Measurements from ENCODE around the gene IGHMBP2.

IGHMBP2 gene

DNA sequence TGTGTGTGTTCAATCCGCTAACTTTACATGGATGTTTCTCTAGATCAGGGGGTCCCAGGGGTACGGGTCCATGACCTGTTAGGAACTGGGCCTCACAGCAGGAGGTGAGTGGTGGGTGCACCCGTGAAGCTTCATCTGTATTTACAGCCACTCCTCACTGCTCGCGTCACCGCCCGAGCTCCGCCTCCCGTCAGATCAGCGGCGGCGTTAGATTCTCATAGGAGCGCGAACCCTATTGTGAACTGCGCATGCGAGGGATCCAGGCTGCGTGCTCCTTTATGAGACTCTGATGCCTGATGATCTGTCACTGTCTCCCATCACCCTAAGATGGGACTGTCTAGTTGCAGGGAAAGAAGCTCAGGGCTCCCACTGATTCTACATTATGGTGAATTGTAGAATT lies 45.2 kb downstream of the IGHMBP2 start:
- no peaks in the 10 kb centered on the region for H3F3A ChIP-seq (ENCODE audit: control insufficient read depth, insufficient read depth)
- no peaks in the 10 kb centered on the region for H3K9me2 ChIP-seq (replicated peaks; ENCODE audit: control insufficient read depth, low read length)
- TF ChIP-seq, protein P1, sequence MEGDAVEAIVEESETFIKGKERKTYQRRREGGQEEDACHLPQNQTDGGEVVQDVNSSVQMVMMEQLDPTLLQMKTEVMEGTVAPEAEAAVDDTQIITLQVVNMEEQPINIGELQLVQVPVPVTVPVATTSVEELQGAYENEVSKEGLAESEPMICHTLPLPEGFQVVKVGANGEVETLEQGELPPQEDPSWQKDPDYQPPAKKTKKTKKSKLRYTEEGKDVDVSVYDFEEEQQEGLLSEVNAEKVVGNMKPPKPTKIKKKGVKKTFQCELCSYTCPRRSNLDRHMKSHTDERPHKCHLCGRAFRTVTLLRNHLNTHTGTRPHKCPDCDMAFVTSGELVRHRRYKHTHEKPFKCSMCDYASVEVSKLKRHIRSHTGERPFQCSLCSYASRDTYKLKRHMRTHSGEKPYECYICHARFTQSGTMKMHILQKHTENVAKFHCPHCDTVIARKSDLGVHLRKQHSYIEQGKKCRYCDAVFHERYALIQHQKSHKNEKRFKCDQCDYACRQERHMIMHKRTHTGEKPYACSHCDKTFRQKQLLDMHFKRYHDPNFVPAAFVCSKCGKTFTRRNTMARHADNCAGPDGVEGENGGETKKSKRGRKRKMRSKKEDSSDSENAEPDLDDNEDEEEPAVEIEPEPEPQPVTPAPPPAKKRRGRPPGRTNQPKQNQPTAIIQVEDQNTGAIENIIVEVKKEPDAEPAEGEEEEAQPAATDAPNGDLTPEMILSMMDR (IDR thresholded peaks at IDR 0.05; ENCODE audit: low read depth, low read length, poor library complexity, severe bottlenecking): no peak
- no peak for TF ChIP-seq EZH2phosphoT487 (IDR thresholded peaks at IDR 0.05; ENCODE audit: borderline replicate concordance, low read length)
- no peak overlapping the region for H3K4me3 ChIP-seq (ENCODE audit: low read length)
- H3K4me2 ChIP-seq (ENCODE audit: low read length): no peak overlapping the region
- H3K4me1 ChIP-seq (ENCODE audit: control insufficient read depth, low read length): no peaks in the 10 kb centered on the region
- no peaks in the 10 kb centered on the region for H4K20me1 ChIP-seq (ENCODE audit: control insufficient read depth, insufficient read depth, low read depth, low read length)
- H3K27me3 ChIP-seq (ENCODE audit: control insufficient read depth, low read length): no peaks in the 10 kb centered on the region
- no peaks in the 10 kb centered on the region for H3K79me2 ChIP-seq (ENCODE audit: control insufficient read depth, low read length)
- no peaks in the 10 kb centered on the region for H3K36me3 ChIP-seq (ENCODE audit: control insufficient read depth, low read length)
- H3K27ac ChIP-seq (ENCODE audit: low read depth, low read length): no peak overlapping the region
- H3K9me3 ChIP-seq (ENCODE audit: control insufficient read depth, insufficient read depth, low read length): no peaks in the 10 kb centered on the region

DNA sequence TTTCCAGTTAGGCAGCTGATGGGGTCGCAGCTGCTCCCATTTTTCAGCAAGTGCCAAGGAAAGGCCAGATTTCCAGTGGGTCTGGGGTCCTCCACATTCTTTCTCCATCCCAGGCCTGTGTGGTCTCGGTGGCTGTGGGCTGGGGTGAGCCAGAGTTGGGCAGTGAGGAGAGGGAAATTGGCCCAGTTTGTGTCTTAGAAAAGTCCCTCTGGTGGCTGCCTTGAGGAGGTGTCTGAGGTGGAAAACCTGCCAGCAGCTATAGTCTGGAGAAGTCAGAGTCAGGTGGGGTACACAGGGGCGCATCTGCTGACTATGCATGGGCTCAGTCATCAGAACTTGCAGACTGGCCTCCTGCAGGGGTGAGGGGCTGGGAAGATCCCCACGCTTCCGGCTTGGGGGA lies 46.6 kb downstream of the IGHMBP2 start:
- Histone ChIP-seq H3K27me3 (ENCODE audit: control insufficient read depth, low read length) (no peaks in the 10 kb centered on the region), H3K27ac (ENCODE audit: low read depth, low read length) (no peak overlapping the region), H3K4me2 (ENCODE audit: low read length) (no peak overlapping the region), H3K4me1 (ENCODE audit: control insufficient read depth, low read length) (no peaks in the 10 kb centered on the region), H3K9me3 (ENCODE audit: control insufficient read depth, insufficient read depth, low read length) (no peaks in the 10 kb centered on the region), H4K20me1 (ENCODE audit: control insufficient read depth, insufficient read depth, low read depth, low read length) (no peaks in the 10 kb centered on the region), H3K9me2 (replicated peaks; ENCODE audit: control insufficient read depth, low read length) (no peaks in the 10 kb centered on the region), H3K4me3 (ENCODE audit: low read length) (no peak overlapping the region), H3F3A (ENCODE audit: control insufficient read depth, insufficient read depth) (no peaks in the 10 kb centered on the region), H3K79me2 (ENCODE audit: control insufficient read depth, low read length) (no peaks in the 10 kb centered on the region), H3K36me3 (ENCODE audit: control insufficient read depth, low read length) (no peaks in the 10 kb centered on the region)
- TF ChIP-seq, protein P1 (IDR thresholded peaks at IDR 0.05; ENCODE audit: low read depth, low read length, poor library complexity, severe bottlenecking): peak; percentile 42
- no peak for TF ChIP-seq EZH2phosphoT487 (IDR thresholded peaks at IDR 0.05; ENCODE audit: borderline replicate concordance, low read length)

DNA sequence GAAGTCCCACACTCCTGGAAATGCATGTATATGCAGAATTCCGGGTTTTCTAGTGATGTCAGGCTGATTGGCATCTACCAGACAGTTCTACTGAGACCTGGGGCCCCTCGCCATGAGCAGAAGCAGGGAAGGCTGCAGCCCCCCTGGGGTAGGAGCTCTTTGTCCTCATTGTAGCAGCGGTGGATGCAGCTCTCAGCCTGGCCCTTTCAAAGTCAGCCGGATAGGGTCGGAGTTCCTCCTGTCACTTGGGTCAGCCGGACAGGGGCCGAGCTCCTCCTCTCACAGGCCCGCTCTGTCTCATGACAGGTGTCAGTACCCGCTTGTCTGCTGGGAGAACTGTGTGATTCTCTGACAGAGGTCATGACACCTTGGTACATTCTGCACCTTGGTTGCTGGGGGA lies 47.1 kb downstream of the IGHMBP2 start:
- Histone ChIP-seq H3K4me3 (ENCODE audit: low read length) (no peak overlapping the region), H3F3A (ENCODE audit: control insufficient read depth, insufficient read depth) (no peaks in the 10 kb centered on the region), H3K79me2 (ENCODE audit: control insufficient read depth, low read length) (no peaks in the 10 kb centered on the region), H3K9me3 (ENCODE audit: control insufficient read depth, insufficient read depth, low read length) (no peaks in the 10 kb centered on the region), H3K27ac (ENCODE audit: low read depth, low read length) (no peak overlapping the region), H3K36me3 (ENCODE audit: control insufficient read depth, low read length) (no peaks in the 10 kb centered on the region), H3K9me2 (replicated peaks; ENCODE audit: control insufficient read depth, low read length) (no peaks in the 10 kb centered on the region), H3K27me3 (ENCODE audit: control insufficient read depth, low read length) (no peaks in the 10 kb centered on the region), H4K20me1 (ENCODE audit: control insufficient read depth, insufficient read depth, low read depth, low read length) (no peaks in the 10 kb centered on the region), H3K4me1 (ENCODE audit: control insufficient read depth, low read length) (no peaks in the 10 kb centered on the region), H3K4me2 (ENCODE audit: low read length) (no peak overlapping the region)
- TF ChIP-seq EZH2phosphoT487 (IDR thresholded peaks at IDR 0.05; ENCODE audit: borderline replicate concordance, low read length): no peak
- TF ChIP-seq, protein P1 (IDR thresholded peaks at IDR 0.05; ENCODE audit: low read depth, low read length, poor library complexity, severe bottlenecking): no peak
